Measurements from ENCODE around the gene POLN.
A peak's percentile ranks its signal among the peaks of the same experiment; 100 is the strongest.
"Not testable (repeated sequence)": the region's sequence is repeated elsewhere in the genome, so short reads cannot be mapped to it uniquely, and the experiment has no call there.

Gene POLN

DNA sequence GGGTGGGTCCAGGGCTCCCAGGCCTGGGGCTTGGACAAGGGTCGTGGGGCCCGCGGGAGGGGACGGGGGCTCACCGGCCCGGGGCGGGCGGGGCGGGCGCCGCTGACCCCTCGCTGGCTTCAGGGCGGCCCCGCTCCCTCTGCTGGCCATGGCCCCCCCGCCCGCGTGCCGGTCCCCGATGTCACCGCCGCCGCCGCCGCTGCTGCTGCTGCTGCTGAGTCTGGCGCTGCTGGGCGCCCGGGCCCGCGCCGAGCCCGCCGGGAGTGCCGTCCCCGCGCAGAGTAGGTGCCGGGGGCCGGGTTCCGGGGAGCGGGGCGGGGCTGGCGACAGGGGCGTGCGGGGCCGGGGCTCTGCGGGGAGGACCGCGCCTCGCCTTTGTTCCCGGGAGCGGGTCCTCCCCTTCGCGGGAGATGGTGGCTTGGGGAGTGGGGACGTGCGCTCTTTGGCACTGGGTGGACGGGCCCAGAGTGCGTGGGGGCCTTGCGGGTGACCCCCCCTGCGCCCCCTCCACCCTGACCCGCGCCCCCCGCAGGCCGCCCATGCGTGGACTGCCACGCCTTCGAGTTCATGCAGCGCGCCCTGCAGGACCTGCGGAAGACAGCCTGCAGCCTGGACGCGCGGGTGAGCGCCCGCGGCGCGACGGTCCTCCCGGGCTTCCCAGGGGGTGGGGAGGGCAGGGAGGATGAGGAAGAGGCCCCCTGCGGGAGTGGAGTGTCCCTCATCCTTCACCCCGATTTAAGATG lies 199.5 kb downstream of the POLN start:
- DNase-seq (ENCODE audit: low read depth in 3 of 3): peak in 1 of 3 experiments; percentile 37

DNA sequence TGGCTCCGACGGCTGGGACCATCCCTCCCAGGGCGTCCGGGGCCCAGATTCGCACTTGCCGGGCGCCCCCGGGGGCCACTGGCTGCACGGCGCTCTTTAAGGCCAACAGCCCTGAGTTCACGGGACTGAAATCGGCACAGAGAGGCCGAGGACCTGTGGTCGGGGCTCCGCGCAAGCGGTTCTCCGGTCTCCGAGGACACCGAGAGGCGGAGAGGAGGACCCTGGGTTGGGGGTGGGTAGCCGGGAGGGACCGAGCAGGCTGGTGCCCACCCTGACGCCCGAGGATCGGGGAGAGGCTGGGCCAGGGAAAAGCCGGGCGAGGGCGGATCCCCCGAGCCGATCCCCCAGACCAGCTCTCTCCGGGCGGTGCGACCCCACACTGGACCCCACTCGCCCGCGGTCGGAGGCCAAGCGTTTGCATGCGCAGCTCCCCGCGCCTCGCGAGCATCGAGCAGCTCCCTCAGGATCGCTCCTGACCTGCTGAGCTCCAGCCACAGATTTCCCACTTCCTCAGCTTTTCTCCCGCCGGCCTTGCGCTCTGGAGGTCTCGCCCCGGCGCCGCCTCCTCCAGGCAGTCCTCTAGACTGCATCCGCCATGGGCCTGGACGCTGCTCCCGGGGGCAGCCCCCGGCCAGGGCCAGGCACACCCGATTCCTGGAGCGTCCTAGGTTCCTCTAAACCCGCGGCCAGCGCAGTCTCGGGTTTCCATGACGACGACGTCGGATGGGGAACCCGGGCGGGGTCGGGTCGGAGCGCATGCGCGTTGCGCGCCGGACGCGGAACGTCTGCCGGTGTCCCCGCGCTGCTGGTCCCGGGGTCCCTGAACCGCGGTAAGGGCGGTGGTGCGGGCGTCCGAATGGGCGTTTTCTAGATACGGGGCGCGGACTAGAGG lies 200.4 kb downstream of the POLN start:
- peak; percentile 78 to 89 (median 79) for DNase-seq (ENCODE audit: low read depth in 3 of 3)

DNA sequence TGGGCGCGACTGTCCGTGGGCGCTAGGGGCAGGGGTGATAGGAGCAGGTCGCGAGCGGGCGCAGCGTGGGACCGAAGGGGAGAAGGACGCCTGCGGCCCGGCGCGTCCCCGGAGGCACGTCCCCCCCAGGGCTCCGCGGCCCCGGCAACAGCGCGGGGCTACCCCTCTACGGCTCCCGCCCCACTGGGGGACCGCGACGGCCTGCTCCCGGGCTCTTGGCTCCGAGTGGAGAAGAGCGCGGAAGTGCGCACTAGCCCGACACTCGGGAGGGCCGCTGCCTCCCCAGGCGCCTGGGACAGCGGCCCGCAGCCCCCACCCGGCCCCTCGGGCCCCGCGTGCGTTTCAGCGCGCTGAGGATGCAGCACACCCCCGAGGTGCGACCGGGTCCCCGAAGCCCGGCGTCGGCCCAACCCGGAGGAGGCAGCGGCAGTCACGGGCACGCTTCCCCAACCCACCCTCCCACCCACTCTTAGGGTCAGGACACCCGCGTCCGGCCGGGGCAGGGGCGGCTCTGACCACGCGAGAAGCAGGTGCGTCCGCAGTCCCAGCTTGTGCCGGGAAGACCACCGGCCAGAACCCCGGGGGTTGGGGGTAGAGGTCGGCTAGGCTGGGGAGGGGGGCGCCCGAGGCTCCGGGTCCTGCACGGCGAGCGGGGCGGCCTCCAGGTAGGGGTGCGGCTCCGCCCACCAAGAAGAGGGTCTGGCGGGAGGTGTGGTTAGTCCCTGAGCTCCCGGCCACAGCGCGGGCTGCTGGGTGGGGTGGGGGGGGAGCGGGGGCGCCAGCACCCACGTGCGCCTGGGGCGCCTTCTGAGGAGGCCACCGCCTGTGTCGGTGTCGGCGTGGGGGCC lies 201.3 kb downstream of the POLN start:
- DNase-seq (ENCODE audit: low read depth in 3 of 3): no peak

DNA sequence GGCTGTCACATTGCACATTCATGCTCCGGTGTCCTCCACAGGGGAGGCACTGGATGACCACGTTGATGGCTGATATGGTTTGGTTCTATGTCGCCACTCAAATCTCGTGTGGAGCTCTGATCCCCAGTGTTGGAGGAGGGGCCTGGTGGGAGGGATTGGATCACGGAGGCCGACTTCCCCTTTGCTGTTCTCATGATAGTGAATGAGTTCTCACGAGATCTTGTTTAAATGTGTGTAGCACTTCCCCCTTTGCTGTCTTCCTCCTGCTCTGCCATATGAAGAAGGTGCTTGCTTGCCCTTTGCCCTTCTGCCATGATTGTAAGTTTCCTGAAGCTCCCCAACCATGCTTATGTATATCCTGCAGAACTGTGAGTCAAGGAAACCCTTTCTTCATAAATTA lies 205.1 kb downstream of the POLN start:
- no peak for DNase-seq (ENCODE audit: low read depth in 3 of 3)

DNA sequence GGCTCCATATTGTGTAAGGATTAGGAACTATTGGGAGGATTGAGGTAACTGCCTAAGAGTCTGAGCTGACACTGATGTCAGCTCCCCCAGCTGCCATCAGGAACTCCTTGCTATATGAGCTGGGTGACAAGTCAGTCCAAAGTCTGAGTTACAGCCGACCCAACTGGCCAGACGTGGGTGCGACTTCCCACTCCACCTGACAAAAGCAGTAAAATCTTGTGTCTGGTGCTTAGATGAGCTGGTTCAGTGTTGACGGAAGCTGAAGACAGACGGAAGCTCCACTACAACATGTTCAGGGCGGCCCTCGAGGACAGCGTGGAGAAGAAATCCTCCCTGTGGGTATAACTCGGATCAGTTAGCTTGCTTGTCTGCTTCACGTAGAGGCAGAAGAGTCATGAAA lies 205.6 kb downstream of the POLN start:
- no peak for DNase-seq (ENCODE audit: low read depth in 3 of 3)

DNA sequence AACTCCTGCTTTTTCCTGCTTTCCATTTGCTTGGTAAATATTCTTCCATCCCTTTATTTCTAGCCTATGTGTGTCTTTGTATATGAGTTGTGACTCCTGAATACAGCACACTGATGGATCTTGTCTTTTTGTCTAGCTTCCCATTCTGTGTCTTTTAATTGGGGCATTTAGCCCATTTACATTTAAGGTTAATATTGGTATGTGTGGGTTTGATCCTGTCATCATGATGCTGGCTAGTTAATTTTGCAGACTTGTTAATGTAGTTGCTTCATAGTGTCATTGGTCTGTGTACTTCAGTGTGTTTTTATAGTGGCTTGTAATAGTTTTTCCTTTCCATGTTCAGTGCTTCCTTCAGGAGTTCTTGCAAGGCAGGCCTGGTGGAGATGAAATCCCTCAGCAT lies 210.8 kb downstream of the POLN start:
- not testable (repeated sequence) for DNase-seq (ENCODE audit: low read depth in 3 of 3)

DNA sequence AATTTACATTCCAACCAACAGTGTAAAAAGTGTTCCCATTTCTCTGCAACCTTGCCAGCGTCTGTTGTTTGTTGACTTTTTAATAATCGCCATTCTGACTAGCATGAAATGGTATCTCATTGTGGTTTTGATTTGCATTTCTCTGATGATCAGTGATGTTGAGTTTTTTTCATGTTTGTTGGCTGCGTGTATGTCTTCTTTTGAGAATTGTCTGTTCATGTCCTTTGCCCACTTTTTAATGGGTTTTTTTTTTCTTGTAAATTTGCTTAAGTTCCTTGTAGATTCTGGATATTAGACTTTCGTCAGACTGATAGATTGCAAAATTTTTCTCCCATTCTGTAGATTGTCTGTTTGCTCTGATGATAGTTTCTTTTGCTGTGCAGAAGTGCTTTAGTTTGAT lies 214.8 kb downstream of the POLN start:
- not testable (repeated sequence) for DNase-seq (ENCODE audit: low read depth in 3 of 3)

DNA sequence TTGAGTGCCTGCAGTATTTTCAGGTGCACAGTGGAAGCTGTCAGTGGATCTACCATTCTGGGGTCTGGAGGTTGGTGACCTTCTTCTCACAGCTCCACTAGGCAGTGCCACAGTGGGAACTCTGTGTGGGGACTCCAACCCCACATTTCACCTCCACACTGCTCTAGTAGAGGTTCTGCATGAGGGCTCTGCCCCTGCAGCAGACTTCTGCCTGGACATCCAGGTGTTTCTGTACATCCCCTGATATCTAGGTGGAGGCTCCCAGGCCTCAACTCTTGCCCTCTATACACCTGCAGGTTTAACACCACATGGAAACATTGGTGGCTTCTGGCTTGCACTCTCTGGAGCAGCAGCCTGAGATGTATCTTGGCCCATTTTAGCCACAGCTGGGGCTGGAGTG lies 216.1 kb downstream of the POLN start:
- DNase-seq (ENCODE audit: low read depth in 3 of 3): no peak

DNA sequence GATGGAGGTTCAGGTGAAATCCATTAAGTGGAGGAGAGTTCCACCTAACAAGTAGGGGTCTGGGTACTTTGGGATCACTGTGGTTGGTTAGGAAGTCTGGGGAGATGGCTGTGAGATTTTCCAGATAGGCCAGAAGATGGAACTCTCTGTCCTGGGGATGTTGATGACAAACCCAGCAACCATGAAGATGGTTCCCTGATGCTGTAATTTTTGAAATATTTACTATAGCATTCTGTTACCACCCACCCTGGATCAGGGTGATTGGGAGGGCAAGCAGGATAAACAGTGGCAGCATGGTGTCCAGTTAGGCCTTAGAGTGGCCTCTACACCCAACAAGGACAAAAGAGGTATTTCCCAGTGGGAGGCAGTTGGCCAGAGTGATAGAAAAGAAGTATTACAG lies 217.2 kb downstream of the POLN start:
- DNase-seq (ENCODE audit: low read depth in 3 of 3): no peak
